Stimulated activated naive CD8-positive, alpha-beta T cell treated with anti-CD3 and anti-CD28 coated beads, Interleukin-15, amount 100 ng/mL, for 72 hours (primary cell): ENCODE data around the gene BCLAF3.

Experiments
- ATAC-seq: fragments of 150-1000 bp; cut with Tn5 transposase; 2 replicates; pipeline ENCODE4 v1.10.0; 2021; ENCODE audit warnings: mild to moderate bottlenecking, moderate library complexity
- DNase-seq, 2 donors: peaks; one replicate each; pipeline ENCODE4 v3.0.0; 2021 to 2022
- H3K27ac Mint-ChIP-seq, 2 donors: one replicate each; pipeline ENCODE4 v1.8.0; 2022; ENCODE audit warnings: mild to moderate bottlenecking in 2 of 2, mixed read lengths in 2 of 2, moderate library complexity in 2 of 2
- H3K27me3 Mint-ChIP-seq: one replicate; pipeline ENCODE4 v1.8.0; 2022; ENCODE audit warnings: mixed read lengths
- H3K4me1 Mint-ChIP-seq: one replicate; pipeline ENCODE4 v1.8.0; 2022; ENCODE audit warnings: mild to moderate bottlenecking, mixed read lengths
- H3K4me3 Mint-ChIP-seq, 2 donors: one replicate each; pipeline ENCODE4 v1.8.0; 2022; ENCODE audit warnings: mild to moderate bottlenecking in 2 of 2, mixed read lengths in 2 of 2, moderate library complexity in 1 of 2
- H3K9me3 Mint-ChIP-seq, 2 donors: one replicate each; pipeline ENCODE4 v1.8.0; 2022; ENCODE audit warnings: mixed read lengths in 2 of 2

BCLAF3 gene

GRCh38 chrX:19990556-19991349 is at the start of gene BCLAF3:
Gene BCLAF3 (minus strand): TSS chrX:19991061. CDS start chrX:19970264, 20,797 bp downstream.
- Mint-ChIP-seq H3K4me3 (peak within 1 kb of the TSS; percentile 90 to 93), H3K27ac (peak within 1 kb of the TSS; percentile 82 to 91), H3K4me1 (peaks cover 13% of the 10 kb centered on the region), H3K9me3 (no peaks in the 10 kb centered on the region), H3K27me3 (no peaks in the 10 kb centered on the region)
- DNase-seq (peak; percentile 89 to 92), ATAC-seq (peak; percentile 98)

DNA sequence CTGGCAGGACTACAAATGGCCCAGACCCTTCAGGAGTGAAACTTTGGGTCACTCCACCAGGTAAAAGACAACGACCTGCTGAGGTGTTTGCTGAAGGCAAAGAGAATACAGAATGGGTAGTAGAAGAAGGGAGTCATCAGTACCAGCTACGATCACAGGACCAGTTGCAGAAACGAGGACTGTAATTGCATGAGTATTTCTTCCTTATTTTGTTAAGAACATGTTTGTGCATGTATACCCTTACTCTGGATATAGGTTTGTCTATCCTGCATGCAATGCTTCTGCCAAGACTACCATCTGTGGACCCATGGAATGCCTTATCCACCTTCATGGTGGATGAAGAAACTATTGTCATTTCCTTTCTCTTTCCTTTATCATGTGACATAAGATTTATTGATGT is 48.1 kb upstream of the BCLAF3 start:
- DNase-seq (no peak), ATAC-seq (no peak)
- Mint-ChIP-seq H3K27me3 (no peaks in the 10 kb centered on the region), H3K4me1 (no peaks in the 10 kb centered on the region), H3K27ac (no peak overlapping the region), H3K4me3 (no peak overlapping the region), H3K9me3 (no peaks in the 10 kb centered on the region)

- no peaks in the 10 kb centered on the region for H3K9me3 Mint-ChIP-seq
- ATAC-seq (no peak), DNase-seq (no peak)
- H3K4me3 Mint-ChIP-seq = no peak overlapping the region
- H3K27ac Mint-ChIP-seq = no peak overlapping the region
- H3K27me3 Mint-ChIP-seq = no peaks in the 10 kb centered on the region
- H3K4me1 Mint-ChIP-seq = no peaks in the 10 kb centered on the region
Measured at GRCh38 chrX:20037186-20037585, 46.3 kb upstream of the BCLAF3 start.

DNA sequence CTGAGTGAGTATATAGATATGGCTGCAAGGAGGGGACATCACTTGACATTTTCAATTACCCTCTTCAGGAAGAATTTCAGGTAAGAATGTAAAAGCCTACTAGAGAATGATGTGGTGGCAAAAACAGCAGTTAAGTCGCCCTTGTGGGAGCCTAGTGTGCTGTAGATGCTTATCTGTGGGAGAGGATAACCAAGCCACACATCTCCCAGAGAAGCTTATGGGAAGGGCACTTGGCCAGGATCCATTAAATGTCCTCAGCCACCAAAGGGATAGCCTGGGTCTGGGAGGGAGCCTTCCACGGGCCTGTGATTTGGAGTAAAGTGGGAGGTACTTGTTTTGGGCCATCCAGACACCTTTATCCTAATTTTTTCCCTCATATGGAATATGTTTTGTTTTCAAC is 41.3 kb upstream of the BCLAF3 start:
- Mint-ChIP-seq H3K27ac (no peak overlapping the region), H3K9me3 (no peaks in the 10 kb centered on the region), H3K27me3 (no peaks in the 10 kb centered on the region), H3K4me3 (no peak overlapping the region), H3K4me1 (peaks cover 11% of the 10 kb centered on the region)
- DNase-seq (no peak), ATAC-seq (no peak)

- Mint-ChIP-seq H3K4me1 (peaks cover 13% of the 10 kb centered on the region), H3K9me3 (no peaks in the 10 kb centered on the region), H3K4me3 (no peak overlapping the region), H3K27me3 (no peaks in the 10 kb centered on the region), H3K27ac (no peak overlapping the region)
- DNase-seq = no peak
- ATAC-seq = no peak
Measured at GRCh38 chrX:20029728-20030127, 38.9 kb upstream of the BCLAF3 start.

DNA sequence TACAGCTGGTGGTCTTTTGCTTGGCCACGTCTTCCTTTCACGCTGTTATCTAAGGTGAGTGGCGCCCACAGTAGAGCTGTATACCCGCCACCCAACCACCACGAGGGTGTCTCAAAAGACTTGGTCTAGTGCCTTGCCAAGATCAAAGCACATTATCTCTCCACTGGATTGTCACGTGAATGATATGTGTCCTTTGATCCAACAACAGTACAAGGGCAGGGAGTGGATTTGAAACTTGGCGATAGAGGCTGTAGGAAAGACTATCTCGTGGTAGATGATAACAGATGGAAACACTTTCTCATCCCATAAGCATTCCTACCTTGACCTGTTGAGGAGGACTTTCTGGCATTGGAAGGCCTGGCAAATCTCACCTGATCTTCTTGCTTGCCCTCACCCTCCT is 37.7 kb upstream of the BCLAF3 start:
- no peak overlapping the region for H3K27ac Mint-ChIP-seq
- no peak overlapping the region for H3K4me3 Mint-ChIP-seq
- ATAC-seq (no peak), DNase-seq (no peak)
- no peaks in the 10 kb centered on the region for H3K9me3 Mint-ChIP-seq
- peaks cover 13% of the 10 kb centered on the region for H3K4me1 Mint-ChIP-seq
- H3K27me3 Mint-ChIP-seq = no peaks in the 10 kb centered on the region

GRCh38 chrX:20026278-20026677 is 35.4 kb upstream of the BCLAF3 start:
- H3K9me3 Mint-ChIP-seq = no peaks in the 10 kb centered on the region

GRCh38 chrX:20019672-20020365 is 29.0 kb upstream of the BCLAF3 start:
- no peak overlapping the region for H3K4me3 Mint-ChIP-seq

More at GRCh38 chrX:20026278-20026677, 35.4 kb upstream of the BCLAF3 start:
- peaks cover 13% of the 10 kb centered on the region for H3K4me1 Mint-ChIP-seq
- no peaks in the 10 kb centered on the region for H3K27me3 Mint-ChIP-seq
- ATAC-seq (no peak), DNase-seq (no peak)
- no peak overlapping the region for H3K27ac Mint-ChIP-seq
- no peak overlapping the region for H3K4me3 Mint-ChIP-seq

DNA sequence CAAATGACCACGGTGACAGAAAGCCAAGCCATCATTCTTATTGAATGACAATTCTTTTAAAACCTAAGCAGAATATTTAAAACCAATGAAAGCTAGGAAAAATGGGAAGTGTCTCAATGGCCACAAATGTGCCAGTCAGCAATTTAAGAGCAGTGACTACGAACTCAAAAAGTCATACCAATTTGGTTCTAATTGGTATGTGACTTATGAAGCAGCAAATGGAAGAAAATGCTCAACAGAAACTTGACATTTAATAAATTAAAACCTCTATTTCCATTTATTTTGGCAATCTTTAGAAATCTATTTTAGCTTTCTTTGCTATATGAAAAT is 25.7 kb upstream of the BCLAF3 start:
- no peak overlapping the region for H3K4me3 Mint-ChIP-seq
- H3K27me3 Mint-ChIP-seq = peaks cover 10% of the 10 kb centered on the region
- no peaks in the 10 kb centered on the region for H3K4me1 Mint-ChIP-seq
- peaks cover 6 to 16% of the 10 kb centered on the region in 2 donors for H3K9me3 Mint-ChIP-seq
- DNase-seq = no peak
- no peak for ATAC-seq
- no peak overlapping the region for H3K27ac Mint-ChIP-seq

More at GRCh38 chrX:20019672-20020365, 29.0 kb upstream of the BCLAF3 start:
- peaks cover 6 to 16% of the 10 kb centered on the region in 2 donors for H3K9me3 Mint-ChIP-seq
- no peaks in the 10 kb centered on the region for H3K4me1 Mint-ChIP-seq
- DNase-seq (no peak), ATAC-seq (no peak)
- H3K27me3 Mint-ChIP-seq = peaks cover 10% of the 10 kb centered on the region
- H3K27ac Mint-ChIP-seq = no peak overlapping the region

- ATAC-seq = no peak
- Mint-ChIP-seq H3K9me3 (peaks cover 6 to 16% of the 10 kb centered on the region in 2 donors), H3K27me3 (peaks cover 10% of the 10 kb centered on the region), H3K4me1 (no peaks in the 10 kb centered on the region), H3K4me3 (no peak overlapping the region), H3K27ac (no peak overlapping the region)
- DNase-seq = no peak
Measured at GRCh38 chrX:20015945-20016615, 25.2 kb upstream of the BCLAF3 start.

- DNase-seq (no peak), ATAC-seq (no peak)
- no peak overlapping the region for H3K4me3 Mint-ChIP-seq
- H3K27me3 Mint-ChIP-seq = peaks cover 6% of the 10 kb centered on the region
- H3K27ac Mint-ChIP-seq = no peak overlapping the region
- H3K9me3 Mint-ChIP-seq = peaks cover 6 to 16% of the 10 kb centered on the region in 2 donors
- no peaks in the 10 kb centered on the region for H3K4me1 Mint-ChIP-seq
Measured at GRCh38 chrX:20015422-20015821, 24.6 kb upstream of the BCLAF3 start.

- H3K27me3 Mint-ChIP-seq = no peaks in the 10 kb centered on the region
- ATAC-seq = no peak
- no peak for DNase-seq
- no peak overlapping the region for H3K4me3 Mint-ChIP-seq
- peak overlapping the region in 1 of 2 donors; percentile 19 for H3K27ac Mint-ChIP-seq
- no peaks in the 10 kb centered on the region for H3K4me1 Mint-ChIP-seq
- peaks cover 6 to 15% of the 10 kb centered on the region in 2 donors for H3K9me3 Mint-ChIP-seq
Measured at GRCh38 chrX:20011608-20012007, 20.7 kb upstream of the BCLAF3 start.

GRCh38 chrX:20007962-20008622 is 17.2 kb upstream of the BCLAF3 start:
- Mint-ChIP-seq H3K4me1 (no peaks in the 10 kb centered on the region), H3K27ac (no peak overlapping the region), H3K4me3 (no peak overlapping the region), H3K27me3 (no peaks in the 10 kb centered on the region), H3K9me3 (no peaks in the 10 kb centered on the region)
- no peak for ATAC-seq
- no peak for DNase-seq

GRCh38 chrX:20005883-20006282 is 15.0 kb upstream of the BCLAF3 start:
- ATAC-seq = no peak
- DNase-seq = no peak
- no peaks in the 10 kb centered on the region for H3K4me1 Mint-ChIP-seq
- H3K9me3 Mint-ChIP-seq = no peaks in the 10 kb centered on the region
- H3K4me3 Mint-ChIP-seq = no peak overlapping the region
- no peak overlapping the region for H3K27ac Mint-ChIP-seq
- H3K27me3 Mint-ChIP-seq = no peaks in the 10 kb centered on the region

GRCh38 chrX:20001588-20001987 is 10.7 kb upstream of the BCLAF3 start:
- ATAC-seq (no peak), DNase-seq (no peak)
- no peaks in the 10 kb centered on the region for H3K4me1 Mint-ChIP-seq
- H3K27me3 Mint-ChIP-seq = no peaks in the 10 kb centered on the region
- H3K4me3 Mint-ChIP-seq = no peak overlapping the region
- no peaks in the 10 kb centered on the region for H3K9me3 Mint-ChIP-seq
- no peak overlapping the region for H3K27ac Mint-ChIP-seq
